A673 (cell line): ENCODE measurements around the gene MRPS12.

Experiments
- EZH2 ChIP-seq: fragments of 200-600 bp; sonication (generic); IDR thresholded peaks from 2 replicates; pipeline ENCODE4 v1.6.1; 2017; ENCODE audit warnings: borderline replicate concordance, low read depth, mild to moderate bottlenecking, mixed read lengths, antibody characterized with exemption, low read length; ENCODE audit not compliant: poor library complexity, severe bottlenecking
- TF ChIP-seq, protein P1 (sequence below): fragments of 300-800, 200-600 bp; sonication (generic); conservative IDR thresholded peaks from 2 replicates; pipeline ENCODE4 v1.5.1; 2017; ENCODE audit warnings: low read depth, mild to moderate bottlenecking, antibody characterized with exemption, low read length, moderate library complexity, mixed read lengths

DNA sequence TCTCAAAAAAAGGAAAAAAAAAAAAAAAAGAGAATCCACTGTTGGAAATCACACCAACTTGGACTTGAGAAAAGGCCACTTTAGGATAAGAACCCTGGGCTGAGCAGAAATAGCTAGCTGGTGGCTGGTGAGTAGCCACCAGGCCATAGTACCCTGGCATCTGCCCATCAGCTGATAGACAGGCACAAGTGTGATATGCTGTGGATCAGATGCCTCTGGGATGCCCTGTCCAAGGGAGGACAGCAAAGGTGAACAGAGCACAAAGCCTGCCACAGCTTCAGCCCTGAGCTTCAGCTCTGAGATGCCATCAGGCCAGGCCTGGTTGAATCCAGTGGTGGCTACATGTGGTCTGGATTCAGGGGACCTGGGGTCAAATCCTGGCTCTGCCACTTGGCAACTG is 40.1 kb upstream of the MRPS12 start:
- TF ChIP-seq, protein P1, sequence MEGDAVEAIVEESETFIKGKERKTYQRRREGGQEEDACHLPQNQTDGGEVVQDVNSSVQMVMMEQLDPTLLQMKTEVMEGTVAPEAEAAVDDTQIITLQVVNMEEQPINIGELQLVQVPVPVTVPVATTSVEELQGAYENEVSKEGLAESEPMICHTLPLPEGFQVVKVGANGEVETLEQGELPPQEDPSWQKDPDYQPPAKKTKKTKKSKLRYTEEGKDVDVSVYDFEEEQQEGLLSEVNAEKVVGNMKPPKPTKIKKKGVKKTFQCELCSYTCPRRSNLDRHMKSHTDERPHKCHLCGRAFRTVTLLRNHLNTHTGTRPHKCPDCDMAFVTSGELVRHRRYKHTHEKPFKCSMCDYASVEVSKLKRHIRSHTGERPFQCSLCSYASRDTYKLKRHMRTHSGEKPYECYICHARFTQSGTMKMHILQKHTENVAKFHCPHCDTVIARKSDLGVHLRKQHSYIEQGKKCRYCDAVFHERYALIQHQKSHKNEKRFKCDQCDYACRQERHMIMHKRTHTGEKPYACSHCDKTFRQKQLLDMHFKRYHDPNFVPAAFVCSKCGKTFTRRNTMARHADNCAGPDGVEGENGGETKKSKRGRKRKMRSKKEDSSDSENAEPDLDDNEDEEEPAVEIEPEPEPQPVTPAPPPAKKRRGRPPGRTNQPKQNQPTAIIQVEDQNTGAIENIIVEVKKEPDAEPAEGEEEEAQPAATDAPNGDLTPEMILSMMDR: no peak
- no peak for TF ChIP-seq EZH2
